HAP-1 (cell line): ENCODE data around the gene XAB2.
"Not testable (repeated sequence)": the region's sequence is repeated elsewhere in the genome, so short reads cannot be mapped to it uniquely, and the experiment has no call there.

Experiments used
- DNase-seq, 2 experiments: peaks; one replicate each; pipeline ENCODE4 v3.0.0-alpha.2; 2016 to 2020; ENCODE audit warnings: low spot score in 2 of 2
- H3K27me3 ChIP-seq: fragments of 250-450 bp; sonication (Bioruptor Pico); 2 replicates; pipeline ENCODE4 v1.5.1; 2020; ENCODE audit warnings: low read depth, mild to moderate bottlenecking, moderate library complexity
- H3K36me3 ChIP-seq: fragments of 250-450 bp; sonication (Bioruptor Pico); replicated peaks from 2 replicates; pipeline ENCODE4 v1.5.1; 2020; ENCODE audit warnings: mild to moderate bottlenecking
- H3K4me1 ChIP-seq: fragments of 250-450 bp; sonication (Bioruptor Pico); 2 replicates; pipeline ENCODE4 v1.5.1; 2020; ENCODE audit warnings: mild to moderate bottlenecking
- H3K4me3 ChIP-seq: fragments of 250-450 bp; sonication (Bioruptor Pico); 2 replicates; pipeline ENCODE4 v1.5.1; 2020; ENCODE audit warnings: mild to moderate bottlenecking, moderate library complexity
- H3K9me3 ChIP-seq: fragments of 250-450 bp; sonication (Bioruptor Pico); 2 replicates; pipeline ENCODE4 v1.5.1; 2020; ENCODE audit warnings: mild to moderate bottlenecking, moderate library complexity
- in situ Hi-C: fragments of 300-500 bp; cut with MboI; formaldehyde crosslinking; loops from 3 replicates; pipeline ENCODE4 v1.14.3; 2020; ENCODE audit warnings: low sequenced_read_pairs, inconsistent platforms, mixed read lengths

XAB2 gene

DNA sequence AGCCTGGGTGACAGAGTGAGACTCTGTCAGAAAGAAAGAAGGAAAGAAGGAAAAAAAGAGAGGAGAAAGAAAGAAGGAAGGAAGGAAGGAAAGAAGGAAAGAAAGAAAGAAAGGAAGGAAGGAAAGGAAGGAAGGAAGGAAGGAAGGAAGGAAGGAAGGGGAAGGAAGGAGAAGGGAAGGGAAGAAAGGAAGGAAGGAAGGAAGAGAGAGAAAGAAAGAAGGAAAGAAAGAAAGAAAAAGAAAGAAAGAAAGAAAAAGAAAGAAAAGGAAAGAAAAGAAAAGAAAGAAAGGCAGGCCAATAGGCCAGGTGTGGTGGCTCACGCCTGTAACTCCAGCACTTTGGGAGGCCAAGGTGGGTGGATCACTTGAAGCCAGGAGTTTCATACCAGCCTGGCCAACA is 51.9 kb downstream of the XAB2 start:
- peaks cover 18% of the 10 kb centered on the region; the same call in 1 of the 2 replicates for H3K27me3 ChIP-seq
- DNase-seq, H3K4me3 ChIP-seq, H3K4me1 ChIP-seq, H3K9me3 ChIP-seq, in situ Hi-C loops, H3K36me3 ChIP-seq: not testable (repeated sequence)

- peak in 1 of 2 experiments; percentile 27 for DNase-seq
- Histone ChIP-seq H3K36me3 (no peaks in the 10 kb centered on the region), H3K4me1 (no peaks in the 10 kb centered on the region), H3K4me3 (no peak overlapping the region), H3K27me3 (peaks cover 18% of the 10 kb centered on the region; the same call in 1 of the 2 replicates), H3K9me3 (no peaks in the 10 kb centered on the region)
- in situ Hi-C loops = no loop called here
Measured at GRCh38 chr19:7575434-7576040, 53.8 kb downstream of the XAB2 start.

DNA sequence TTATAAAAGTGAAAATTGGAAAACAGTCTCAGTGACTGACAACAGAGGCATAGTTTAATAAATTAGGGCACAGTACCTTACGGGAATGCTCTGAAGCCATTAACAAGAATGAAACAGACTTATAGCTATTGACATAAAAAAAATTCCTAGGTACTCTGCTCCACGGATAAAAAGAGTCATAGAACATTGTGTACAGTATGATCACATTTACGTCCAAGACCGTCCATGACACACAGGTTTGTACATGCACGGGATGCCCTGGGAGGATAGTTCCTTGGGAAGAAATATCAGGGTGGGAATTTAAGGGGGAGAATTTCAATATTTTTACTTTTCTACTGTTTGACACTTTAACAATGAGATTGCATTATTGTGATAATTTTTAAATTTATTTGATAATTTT is 58.6 kb downstream of the XAB2 start:
- in situ Hi-C loops = no loop called here
- Histone ChIP-seq H3K4me1 (no peaks in the 10 kb centered on the region), H3K9me3 (no peaks in the 10 kb centered on the region), H3K27me3 (no peaks in the 10 kb centered on the region), H3K4me3 (no peak overlapping the region), H3K36me3 (no peaks in the 10 kb centered on the region)
- DNase-seq = no peak
